GM19099 (cell line): ENCODE results near the gene VPS25.

Experiments used
- POLR2A ChIP-seq: IDR thresholded peaks from 3 replicates; pipeline ENCODE4 v1.6.1; 2011; ENCODE audit warnings: low read depth; ENCODE audit not compliant: insufficient read length; ENCODE audit errors: extremely low read depth

The VPS25 gene

DNA sequence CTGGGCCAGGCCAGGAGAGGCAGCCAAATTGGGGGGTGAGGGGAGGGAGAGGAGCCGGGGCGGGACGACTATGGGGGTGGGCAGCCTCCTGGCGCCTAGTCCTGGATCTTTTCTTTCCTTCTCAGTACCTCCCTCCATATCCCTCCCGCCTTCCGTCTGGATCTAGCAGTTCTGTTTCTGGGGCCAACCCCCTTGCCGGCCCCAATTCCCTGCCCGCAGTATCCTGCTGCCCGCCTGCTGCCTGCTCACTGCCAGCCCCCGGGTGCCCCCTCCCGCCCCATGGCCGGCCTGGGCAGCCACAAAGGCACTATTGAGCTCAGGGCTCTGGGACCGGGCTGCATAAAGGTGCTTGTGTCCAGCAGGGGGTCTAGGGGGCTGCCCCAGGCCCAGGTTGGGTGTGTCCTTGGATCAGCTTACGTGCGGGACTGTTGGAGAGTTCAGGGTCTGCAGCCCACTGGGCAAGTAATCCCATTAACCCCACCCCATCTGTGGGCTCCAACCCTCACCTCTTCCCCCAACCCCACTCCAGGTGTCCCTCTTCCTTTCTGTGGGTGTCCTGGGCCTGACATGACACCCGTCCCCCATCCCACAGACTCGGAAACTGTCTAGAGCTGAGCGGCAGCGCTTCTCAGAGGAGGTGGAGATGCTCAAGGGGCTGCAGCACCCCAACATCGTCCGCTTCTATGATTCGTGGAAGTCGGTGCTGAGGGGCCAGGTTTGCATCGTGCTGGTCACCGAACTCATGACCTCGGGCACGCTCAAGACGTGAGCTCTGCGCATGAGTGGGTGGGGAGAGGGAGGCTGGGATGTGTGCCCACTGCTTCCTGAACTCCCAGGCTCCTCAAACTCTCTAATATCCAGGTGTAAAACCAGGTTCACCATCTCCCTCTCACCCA lies 9.2 kb downstream of the VPS25 start:
- TF ChIP-seq POLR2A = no peak

DNA sequence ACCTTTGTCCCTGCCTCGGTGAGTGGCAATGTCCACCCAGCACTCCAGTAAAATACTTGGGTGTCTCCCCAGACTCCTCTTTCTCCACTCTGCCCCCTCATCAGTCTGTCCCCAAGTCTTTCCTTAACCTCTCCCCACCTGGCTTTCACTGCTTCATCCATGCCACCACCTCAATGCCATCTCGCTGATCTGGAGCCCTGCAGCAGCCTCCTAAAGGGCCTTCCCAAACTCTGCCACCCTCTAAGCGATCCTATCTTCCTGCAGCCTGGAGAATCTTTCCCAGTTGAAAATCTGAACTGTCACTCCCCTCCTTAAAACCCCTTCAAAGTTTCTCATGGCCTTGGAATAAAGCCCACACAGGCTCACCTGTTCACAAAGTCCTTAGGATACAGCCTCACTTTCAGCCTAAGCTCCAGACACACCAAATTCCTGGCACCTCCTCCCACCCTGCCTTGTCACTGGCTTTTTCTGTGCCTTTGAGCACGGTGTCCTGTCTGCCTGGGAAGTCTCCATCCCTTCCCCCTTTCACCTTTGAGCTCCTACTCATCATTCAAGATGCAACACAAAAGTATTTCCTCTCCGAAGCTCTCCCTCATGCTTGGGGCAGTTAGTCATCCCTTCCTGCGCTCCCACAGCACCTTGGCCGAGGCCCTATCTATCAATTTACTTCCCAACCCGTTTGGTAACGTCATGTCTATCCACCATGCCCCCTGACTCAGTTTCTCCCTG lies 10.0 kb downstream of the VPS25 start:
- no peak for TF ChIP-seq POLR2A

DNA sequence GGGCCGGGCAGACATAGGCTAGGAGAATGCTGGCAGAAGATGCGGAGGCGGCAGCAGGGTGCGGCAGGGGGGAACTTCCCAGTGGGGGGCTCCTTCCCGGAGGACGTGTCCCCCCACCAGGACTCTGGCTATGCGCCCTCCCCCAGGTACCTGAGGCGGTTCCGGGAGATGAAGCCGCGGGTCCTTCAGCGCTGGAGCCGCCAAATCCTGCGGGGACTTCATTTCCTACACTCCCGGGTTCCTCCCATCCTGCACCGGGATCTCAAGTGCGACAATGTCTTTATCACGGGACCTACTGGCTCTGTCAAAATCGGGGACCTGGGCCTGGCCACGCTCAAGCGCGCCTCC lies 10.5 kb downstream of the VPS25 start:
- no peak for TF ChIP-seq POLR2A

DNA sequence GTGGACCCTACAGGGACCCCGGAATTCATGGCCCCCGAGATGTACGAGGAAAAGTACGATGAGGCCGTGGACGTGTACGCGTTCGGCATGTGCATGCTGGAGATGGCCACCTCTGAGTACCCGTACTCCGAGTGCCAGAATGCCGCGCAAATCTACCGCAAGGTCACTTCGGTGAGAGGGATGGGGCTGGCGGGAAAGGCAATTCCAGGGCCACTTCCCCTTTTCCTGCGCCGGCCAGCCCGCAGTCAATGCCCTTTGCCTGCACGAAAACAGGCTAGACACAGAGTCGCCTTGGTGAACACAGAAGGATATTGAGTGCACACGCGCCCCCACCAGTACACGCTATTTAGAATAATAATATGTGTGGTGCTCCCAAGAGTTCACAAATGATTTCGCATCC lies 11.2 kb downstream of the VPS25 start:
- TF ChIP-seq POLR2A = no peak

DNA sequence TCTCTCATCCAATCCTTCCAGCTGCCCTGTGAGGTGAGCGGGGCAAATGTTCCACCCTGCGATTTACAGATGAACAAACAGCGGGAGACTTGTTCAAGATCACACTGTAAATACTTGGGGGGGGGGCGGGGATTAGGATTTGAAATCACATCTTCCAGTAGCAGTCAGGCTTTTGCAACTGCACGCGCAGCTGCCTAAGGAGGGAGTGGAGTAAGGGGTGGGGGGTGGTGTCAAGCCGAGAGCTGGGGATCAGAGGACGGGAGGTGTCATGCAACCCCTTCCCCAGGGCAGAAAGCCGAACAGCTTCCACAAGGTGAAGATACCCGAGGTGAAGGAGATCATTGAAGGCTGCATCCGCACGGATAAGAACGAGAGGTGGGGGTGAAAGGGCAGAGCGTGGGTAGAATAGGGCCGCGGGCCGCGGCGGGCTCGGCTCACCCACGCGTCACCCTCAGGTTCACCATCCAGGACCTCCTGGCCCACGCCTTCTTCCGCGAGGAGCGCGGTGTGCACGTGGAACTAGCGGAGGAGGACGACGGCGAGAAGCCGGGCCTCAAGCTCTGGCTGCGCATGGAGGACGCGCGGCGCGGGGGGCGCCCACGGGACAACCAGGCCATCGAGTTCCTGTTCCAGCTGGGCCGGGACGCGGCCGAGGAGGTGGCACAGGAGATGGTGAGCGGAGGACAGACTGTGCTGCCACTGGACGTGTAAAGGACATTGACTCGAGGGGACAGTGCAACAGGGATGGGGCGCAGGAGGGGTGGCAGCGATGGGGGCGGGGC lies 11.8 kb downstream of the VPS25 start:
- no peak for TF ChIP-seq POLR2A

DNA sequence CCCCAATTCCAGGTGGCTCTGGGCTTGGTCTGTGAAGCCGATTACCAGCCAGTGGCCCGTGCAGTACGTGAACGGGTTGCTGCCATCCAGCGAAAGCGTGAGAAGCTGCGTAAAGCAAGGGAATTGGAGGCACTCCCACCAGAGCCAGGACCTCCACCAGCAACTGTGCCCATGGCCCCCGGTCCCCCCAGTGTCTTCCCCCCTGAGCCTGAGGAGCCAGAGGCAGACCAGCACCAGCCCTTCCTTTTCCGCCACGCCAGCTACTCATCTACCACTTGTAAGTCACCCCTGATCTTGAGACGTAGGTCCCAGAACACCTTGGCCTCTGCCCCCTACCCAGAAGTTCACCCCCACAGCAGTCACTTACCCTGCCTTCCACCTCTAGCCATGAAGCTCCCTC lies 14.0 kb downstream of the VPS25 start:
- TF ChIP-seq POLR2A = no peak

DNA sequence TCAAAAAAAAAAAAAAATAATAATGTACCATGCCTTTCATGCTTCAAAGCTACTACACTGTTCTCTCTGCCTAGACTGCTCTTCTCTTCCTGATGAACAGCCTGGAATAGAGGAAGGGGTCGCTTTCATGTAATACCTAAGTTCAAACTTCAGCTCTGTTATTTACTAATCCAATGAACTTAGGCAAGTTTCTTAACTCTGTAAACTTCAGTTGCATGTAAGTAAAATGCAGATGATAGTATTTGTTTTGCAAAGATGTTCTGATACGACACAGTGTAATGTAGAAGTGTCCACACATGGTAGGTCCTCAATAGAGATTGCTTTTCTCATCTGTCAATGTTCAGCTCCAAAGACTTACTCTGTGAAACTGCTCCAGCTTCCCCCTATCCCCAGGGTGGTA lies 18.7 kb downstream of the VPS25 start:
- no peak for TF ChIP-seq POLR2A

DNA sequence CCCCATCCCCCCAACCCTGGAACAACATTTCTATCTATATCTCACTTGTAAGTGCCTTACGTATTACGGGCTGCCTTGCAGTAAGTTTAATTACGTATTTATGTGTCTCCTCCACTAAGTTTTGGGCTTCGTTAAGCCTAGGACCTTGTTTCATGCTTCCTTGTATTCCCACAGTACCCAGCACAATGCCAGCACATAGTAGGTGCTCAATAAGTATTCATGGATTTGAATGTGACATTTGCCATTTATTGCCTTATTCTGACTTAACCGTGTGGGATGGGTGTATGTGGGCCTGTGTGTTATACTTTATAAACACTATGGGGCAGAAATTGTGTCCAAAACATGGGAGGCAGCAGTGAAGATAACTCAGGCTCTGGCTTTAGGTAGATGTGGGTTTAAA lies 19.3 kb downstream of the VPS25 start:
- TF ChIP-seq POLR2A = no peak

DNA sequence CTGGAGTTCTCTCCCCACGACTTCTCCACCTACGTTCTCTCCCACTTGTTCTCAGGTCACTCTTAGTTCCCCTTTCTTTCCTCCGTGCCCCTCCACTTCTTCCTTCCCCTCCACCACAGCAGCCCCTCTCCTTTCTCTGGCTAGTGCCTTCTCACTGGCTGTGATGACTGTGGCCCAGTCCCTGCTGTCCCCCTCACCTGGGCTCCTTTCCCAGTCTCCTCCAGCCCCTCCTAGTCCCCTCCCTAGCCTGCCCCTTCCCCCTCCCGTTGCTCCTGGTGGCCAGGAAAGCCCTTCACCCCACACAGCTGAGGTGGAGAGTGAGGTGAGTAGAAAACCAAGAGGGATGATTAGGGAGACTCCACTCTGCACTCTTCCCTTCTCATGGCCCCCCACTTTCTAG lies 21.8 kb downstream of the VPS25 start:
- no peak for TF ChIP-seq POLR2A

DNA sequence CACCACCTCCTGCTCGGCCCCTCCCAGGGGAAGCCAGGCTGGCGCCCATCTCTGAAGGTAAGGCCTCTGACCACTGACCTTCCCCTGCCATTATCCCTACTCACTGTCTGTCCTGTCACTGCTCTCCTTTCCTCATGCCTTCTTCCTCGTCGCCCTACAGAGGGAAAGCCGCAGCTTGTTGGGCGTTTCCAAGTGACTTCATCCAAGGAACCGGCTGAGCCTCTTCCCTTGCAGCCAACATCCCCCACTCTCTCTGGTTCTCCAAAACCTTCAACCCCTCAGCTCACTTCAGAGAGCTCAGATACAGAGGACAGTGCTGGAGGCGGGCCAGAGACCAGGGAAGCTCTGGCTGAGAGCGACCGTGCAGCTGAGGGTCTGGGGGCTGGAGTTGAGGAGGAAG lies 22.2 kb downstream of the VPS25 start:
- no peak for TF ChIP-seq POLR2A

DNA sequence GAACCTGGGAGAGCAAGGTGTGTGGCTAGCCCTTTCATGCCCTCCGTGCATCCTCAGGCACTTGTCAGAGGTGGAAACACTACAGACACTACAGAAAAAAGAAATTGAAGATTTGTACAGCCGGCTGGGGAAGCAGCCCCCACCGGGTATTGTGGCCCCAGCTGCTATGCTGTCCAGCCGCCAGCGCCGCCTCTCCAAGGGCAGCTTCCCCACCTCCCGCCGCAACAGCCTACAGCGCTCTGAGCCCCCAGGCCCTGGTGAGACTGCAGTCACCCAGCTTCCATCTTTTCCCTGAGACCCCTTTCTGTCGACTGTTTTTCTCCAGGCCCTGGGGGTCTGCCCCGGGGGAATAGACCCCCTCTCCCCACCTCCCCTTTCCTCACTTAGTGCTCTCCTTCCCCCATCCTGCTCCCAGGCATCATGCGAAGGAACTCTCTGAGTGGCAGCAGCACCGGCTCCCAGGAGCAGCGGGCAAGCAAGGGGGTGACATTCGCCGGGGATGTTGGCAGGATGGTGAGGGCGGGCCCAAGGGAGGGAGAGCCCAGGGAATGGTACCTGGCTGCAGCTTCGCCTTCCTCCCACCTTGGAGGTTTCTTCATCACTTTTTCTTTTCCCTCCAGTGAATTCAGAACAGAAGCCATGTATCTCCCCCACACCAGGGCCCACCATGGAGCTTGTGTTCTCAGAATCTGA lies 23.0 kb downstream of the VPS25 start:
- TF ChIP-seq POLR2A = no peak

DNA sequence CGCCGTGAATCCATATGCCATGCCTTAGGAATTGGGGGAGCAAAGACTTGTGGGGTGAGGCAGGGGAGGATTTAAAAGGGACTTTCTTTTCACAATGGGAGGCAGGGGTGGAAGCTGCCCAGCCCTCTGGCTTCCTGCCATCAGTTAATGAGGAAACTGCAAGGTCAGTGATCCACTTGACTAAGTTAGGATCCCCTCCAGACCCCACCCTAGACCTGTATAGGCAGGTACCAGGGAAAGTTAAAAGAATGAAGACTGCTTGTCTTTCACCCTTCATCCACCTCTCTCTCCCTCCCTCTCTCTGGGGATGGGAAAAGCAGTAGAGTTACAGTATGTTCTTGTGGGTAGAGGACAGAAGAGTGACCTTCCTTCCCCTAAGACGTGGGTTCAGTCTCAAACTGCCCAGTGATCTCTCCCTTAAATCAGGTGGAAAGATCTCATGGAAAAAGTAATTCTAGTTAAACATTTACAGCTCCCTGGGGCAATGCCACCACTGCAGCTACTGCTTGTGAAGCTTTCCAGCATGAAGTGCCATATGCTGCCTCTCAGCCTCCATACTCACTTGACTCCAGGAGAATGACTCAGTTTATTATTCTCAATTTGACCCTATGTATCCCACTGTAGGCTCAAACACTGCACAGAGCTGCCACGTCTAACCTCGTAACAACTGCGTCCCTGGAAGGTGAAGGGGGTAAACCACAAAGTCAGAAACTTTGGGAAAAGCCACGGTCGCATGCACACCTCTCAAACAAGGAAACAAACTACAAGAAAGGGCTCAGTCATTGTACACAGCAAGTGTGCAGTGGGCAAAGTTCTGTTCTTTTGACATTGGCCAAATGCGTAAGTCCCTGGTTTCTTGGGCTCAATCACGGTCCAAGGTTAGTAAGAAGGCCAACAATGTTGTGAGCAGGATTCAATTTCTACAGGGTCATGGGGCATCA lies 24.1 kb downstream of the VPS25 start:
- TF ChIP-seq POLR2A = no peak

DNA sequence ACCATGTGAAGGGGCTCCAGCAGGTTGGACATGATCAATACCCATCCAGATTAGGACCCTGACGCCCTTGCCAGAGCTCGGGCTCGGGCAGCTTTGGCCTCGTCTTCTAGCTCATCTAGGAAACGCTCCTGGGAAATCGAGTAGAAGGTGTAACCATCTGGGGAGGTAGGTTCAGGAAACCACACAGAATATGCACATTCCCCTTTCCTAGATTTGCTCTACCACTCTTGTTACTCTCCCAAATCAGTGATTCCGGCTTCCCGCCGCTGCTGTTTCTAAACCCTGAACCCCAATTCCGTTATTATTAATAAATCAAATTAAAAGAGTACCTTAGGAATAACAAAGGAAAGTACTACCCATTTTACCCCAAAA lies 24.7 kb downstream of the VPS25 start:
- no peak for TF ChIP-seq POLR2A
